Temporal lobe (tissue), 1 donor: ENCODE results near the gene ACP7. TPM values are rescaled to one million over a fixed set of nuclear protein-coding genes. Genes with fewer than 3 reads are reported as not detected.

ENCODE experiments used
- total RNA-seq: library from RNA; depleted of rRNA; stranded (reverse); fragments of >200 nt; gene quantifications from one replicate; pipeline ENCODE4 v1.2.3, GENCODE V29; 2014

Gene ACP7
- total RNA-seq, 1 donor from 2014 or later = not detected

Other genes with a start within 250 kb of the ACP7 start
- gene HNRNPL, start 234.4 kb upstream of the ACP7 start, total RNA-seq = 183 TPM
- 1.7 TPM for gene RINL, start 206.1 kb upstream of the ACP7 start, total RNA-seq
- 75.0 TPM for gene SIRT2, start 184.8 kb upstream of the ACP7 start, total RNA-seq
- gene NFKBIB, start 184.4 kb upstream of the ACP7 start, total RNA-seq = 3.2 TPM
- 1.7 TPM for gene CCER2, start 172.2 kb upstream of the ACP7 start, total RNA-seq
- gene SARS2, start 153.6 kb upstream of the ACP7 start, total RNA-seq = 3.9 TPM
- 15.5 TPM for gene MRPS12, start 153.4 kb upstream of the ACP7 start, total RNA-seq
- 3.7 TPM for gene FBXO17, start 108.6 kb upstream of the ACP7 start, total RNA-seq
- gene FBXO27, start 51.8 kb upstream of the ACP7 start, total RNA-seq = 8.9 TPM
- gene PAK4, start 41.4 kb downstream of the ACP7 start, total RNA-seq = 2.7 TPM
- not detected for gene NCCRP1, start 112.6 kb downstream of the ACP7 start, total RNA-seq
- not detected for gene SYCN, start 119.9 kb downstream of the ACP7 start, total RNA-seq
- not detected for gene IFNL3, start 160.6 kb downstream of the ACP7 start, total RNA-seq
- not detected for gene IFNL4, start 164.5 kb downstream of the ACP7 start, total RNA-seq
- gene IFNL2, start 184.0 kb downstream of the ACP7 start, total RNA-seq = not detected
- gene IFNL1, start 212.0 kb downstream of the ACP7 start, total RNA-seq = not detected
- 9.8 TPM for gene LRFN1, start 236.5 kb downstream of the ACP7 start, total RNA-seq